ENCODE data around the gene HAAO.
"Not testable (repeated sequence)": the region's sequence is repeated elsewhere in the genome, so short reads cannot be mapped to it uniquely, and the experiment has no call there.

The HAAO gene

DNA sequence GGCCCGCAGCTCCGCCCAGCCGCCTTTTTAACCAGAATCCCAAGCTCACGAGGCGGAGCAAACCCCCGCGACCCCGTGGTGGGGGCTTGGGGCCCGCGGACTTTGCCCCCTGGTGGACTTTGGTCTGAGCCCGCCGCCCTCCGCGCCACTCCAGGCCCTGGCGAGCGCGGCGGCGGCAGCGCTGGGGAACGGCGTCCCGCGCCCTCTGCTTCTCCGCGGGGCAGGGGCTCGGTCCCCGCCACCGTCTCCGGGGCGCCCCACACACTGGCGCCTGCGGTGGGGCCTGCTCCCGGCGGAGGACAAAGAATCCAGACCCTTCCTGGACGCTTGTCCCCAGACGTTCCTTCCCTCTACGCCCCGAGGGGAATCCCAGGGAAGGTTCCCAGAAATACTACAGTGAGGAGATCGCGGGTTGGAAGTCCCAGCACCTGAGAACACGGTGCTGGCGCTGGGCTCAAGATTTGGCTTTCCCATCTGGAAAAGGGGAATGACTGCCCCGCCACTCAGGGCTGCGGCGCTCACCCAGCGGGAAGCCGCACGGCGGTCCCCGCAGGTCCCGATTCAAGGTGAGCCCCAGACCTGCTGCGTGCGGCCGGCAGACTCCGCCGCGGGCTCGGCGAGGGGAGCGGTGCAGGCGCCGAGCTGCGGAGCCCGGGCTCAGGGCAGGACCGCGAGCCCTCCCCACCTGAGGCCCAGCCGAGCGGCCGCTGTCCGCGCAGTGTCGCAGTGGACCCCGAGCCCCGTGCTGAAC, at the start of gene HAAO:
Gene HAAO, minus strand, starts transcription at position 1 of the 751 bp plus-strand sequence. CDS start 47 bp downstream, outside the sequence.
- no peak for DNase-seq

DNA sequence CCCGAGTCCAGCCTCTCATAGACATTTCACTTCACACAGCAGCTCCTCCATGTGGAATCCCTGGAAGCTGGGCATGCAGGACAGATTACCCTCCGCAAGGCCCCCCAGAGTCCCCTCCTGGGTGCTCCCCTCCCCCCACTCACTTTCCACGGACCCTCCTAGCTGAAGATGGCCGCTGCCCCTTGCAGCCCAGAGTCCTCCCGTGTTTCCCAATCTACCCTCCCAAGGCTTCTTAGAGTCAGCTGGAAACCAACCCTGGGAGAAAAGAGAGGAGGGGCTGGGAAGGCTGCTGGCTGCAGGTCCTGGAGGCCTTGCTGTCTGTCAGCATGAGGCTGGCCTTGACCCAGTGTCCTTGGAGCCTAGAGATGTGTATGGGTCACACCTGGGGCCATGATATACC, 49.0 kb upstream of the HAAO start:
- DNase-seq = no peak

DNA sequence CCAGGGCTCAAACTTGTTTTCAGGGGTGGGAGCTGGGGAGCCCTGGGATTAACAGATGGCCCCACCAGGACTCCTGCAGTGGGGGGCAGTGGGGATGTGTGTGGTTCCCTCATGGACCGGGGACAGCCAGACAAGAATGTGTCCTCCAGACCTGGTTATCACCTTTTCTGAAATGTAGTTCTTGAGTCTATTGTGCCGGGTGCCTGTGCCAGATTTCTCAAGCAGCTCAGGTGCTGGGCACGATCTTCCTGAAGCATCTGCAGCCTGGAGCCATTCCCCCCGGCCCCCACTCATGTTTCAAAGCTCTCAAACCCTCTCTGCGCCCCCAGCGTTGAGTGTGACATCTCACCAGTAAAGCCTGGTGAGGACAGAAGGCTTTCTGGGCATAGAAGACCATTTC, 48.4 kb upstream of the HAAO start:
- no peak for DNase-seq

DNA sequence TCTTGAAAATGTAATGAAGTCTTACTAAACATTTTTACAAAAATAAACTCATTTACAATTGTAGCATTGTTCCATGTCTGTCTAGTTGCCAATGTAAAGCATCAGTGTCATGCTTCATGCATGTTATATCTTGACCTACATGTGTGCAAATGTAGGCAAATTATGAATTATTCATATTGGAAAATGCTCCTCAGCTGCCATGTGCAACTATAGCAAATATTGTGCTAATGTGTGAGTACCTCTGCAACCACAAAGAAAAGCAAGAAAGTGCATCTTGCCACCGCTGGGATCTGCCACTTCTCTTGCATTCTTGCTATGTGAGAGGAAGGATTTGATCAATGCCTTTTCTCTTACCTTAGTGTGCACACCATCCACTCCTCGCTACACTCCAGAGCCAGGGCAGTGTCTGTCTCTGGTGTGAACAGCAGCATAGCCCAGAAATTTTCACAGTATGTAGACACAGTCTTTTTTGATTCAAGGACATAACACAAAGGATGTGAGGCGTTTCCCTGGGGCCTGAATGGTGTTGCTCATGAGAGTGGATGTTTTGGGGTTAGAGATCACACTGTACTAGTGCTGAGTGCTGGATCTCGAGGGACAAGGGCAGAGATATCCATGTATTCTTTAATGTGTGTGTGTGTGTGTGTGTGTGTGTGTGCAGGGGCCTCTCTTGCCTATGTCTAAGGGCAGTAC, 47.6 kb upstream of the HAAO start:
- no peak for DNase-seq

DNA sequence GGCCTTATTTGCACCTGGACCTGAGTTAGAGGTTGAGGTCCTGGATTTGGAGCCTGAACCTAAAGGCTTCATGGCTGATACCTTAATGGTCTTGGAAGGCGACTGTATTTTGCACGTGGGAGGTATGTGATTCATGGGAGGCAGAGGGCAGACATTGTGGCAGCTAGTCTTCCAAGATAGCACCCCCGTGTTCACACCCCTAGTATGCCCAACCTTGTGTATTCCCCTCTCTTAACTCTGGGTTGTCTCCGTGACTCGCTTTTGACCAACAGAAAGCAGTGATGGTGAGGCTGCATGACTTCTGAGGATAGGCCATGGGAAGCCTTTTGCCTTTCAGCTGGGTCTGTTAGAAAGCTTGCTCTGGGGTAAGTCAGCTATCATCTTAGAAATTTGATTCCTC, 45.8 kb upstream of the HAAO start:
- no peak for DNase-seq

DNA sequence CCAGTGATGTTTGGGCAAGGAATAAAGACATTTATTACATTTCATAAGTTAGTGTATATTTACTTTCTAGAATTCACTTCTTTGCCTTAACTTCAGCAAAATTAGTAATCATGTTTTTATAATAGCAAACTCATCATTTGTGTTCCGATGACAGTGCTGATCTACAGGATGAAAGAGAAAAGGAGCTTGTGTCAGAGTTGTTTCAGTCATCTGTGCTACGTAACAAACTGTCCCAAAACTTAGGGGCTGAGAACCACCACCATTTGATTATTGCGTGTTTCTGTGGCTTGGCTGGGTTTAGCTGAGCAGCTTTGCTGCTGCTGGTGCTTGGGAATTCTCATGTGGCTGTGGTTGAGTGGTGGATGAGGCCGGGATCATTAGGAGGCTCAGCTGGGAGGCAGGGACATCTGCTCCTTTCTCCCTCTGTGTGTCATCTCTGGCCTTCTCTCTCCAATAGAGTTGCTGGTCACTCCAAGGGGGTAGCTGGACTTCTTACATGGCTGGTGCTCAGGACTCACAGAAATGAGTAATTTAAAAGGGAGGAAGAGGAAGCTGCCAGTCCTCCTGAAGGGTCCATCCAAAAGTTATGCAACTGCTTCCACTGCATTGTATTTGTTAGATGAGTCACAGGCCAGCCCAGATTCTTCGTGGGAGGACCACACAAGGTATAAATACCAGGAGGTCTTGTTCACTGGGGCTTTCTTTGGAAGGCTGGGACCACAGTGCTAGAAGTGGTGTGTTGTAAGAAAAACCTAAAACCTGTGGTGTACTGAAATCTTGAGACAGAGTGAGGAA, 43.4 kb upstream of the HAAO start:
- DNase-seq = no peak

DNA sequence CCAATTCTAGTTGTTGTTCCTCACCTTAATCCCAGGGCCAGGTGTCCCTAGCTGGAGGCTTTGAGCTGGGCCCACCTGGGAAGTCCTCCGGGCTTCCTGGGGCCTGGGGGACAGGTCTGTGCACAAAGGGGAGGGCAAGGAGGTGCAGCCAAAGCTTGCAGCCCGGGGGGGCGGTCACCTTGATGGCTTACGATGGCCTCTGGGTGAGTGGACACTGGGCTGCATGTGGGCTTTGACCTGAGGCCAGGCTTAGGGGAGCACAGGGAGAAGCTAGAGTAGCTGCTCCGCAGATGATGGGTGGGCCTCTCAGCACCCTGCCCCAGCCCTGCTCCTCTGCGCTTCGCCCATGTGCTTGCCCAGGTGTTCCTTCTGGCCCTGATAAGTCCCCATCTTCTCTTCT, 41.8 kb upstream of the HAAO start:
- no peak for DNase-seq

DNA sequence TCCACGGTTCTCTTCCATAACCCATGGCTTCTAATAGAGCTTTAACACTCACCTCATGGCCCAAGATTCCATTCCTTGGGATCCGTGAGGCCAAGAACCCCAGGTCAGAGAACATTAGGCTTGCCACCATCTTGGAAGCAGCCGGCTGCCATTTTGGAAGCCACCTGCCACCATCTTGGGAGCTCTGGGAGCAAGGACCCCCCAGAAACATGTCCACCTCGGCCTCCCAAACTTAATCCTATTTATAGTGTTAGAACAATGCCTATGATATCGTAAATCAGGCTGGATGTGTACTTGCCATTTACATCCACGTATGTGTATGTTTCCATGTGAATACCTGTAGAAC, 39.9 kb upstream of the HAAO start:
- no peak for DNase-seq

DNA sequence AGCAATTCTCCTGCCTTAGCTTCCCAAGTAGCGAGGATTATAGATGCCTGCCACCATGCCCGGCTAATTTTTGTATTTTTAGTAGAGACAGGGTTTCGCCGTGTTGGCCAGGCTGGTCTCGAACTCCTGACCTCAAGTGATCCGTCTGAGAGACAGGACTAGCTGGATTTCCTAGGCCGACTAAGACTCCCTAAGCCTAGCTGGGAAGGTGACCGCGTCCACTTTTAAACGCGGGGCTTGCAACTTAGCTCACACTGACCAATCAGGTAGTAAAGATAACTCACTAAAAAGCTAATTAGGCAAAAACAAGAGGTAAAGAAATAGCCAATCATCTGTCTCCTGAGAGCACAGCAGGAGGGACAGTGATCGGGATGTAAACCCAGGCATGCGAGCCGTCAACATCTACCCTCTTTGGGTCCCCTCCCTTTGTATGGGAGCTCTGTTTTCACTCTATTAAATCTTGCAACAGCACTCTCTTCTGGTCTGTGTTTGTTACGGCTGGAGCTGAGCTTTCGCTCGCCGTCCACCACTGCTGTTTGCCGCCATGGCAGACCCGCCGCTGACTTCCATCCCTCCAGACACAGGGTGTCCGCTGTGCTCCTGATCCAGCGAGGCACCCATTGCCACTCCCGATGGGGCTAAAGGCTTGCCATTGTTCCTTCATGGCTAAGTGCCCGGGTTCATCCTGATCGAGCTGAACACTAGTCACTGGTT, 39.3 kb upstream of the HAAO start:
- not testable (repeated sequence) for DNase-seq

DNA sequence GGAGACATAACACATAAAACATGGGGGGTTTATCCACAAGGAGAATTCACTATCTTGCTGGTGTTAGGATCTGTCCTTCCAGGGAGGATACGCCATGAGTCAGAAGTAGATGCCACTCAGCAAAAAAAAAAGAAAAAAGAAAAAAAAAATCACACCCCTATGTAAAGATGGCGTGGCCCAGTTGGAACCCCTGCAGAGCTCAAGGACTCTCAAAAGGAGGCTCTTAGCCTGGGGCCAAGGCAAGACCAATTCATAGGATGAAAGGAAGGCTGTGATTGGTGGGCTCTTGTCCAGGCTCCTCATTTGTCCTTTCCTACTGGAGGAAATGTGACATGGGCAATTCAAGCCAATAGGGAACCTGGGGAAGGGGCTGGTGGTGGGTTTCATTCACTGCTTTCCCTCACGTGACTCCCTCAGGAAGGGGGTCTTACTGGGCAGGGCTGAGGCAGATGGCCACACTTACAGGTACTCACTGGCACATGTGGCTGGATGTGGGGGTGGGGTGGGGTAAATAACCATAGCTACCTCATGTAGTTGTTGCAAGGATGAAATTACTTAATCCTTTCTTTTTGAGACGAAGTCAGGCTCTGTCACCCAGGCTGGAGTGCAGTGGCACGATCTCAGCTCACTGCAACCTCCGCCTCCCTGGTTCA, 38.7 kb upstream of the HAAO start:
- DNase-seq = no peak

DNA sequence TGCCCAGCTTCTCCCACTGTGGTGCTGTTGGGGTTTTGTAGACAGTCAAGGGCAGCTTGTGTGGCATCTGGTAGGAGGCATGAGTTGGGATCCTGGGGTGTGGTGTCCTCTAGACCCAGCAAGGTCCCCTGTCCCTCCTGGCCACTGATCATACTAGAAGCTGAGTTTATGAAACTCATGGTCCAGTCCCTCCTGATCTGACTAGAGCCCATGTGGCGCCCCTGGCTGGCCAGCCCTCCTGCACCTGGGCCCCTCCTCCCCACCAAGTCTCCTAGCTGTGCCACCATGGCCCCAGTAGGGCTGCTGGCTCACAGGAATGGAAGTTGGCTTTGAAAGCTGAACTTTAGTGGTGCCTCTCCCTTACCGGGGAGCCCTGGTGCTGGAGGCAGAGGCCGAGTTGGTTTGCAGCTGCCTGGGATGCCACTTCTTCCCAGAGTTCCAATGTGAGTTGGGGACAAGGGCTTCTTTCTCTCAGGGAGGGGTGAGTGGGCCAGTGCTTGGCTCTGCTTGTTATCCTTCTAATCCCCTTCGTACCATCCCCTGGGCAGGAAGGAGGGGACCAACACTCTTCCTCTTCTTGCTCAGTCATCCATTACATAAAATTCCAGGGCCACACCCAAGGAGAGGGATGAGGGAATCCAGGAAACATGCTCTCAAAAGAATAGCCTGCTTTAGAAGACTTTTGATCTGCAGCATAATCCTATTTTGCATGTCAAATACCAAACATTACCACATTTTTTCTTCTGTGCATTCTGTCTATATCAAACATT, 37.5 kb upstream of the HAAO start:
- DNase-seq = no peak

DNA sequence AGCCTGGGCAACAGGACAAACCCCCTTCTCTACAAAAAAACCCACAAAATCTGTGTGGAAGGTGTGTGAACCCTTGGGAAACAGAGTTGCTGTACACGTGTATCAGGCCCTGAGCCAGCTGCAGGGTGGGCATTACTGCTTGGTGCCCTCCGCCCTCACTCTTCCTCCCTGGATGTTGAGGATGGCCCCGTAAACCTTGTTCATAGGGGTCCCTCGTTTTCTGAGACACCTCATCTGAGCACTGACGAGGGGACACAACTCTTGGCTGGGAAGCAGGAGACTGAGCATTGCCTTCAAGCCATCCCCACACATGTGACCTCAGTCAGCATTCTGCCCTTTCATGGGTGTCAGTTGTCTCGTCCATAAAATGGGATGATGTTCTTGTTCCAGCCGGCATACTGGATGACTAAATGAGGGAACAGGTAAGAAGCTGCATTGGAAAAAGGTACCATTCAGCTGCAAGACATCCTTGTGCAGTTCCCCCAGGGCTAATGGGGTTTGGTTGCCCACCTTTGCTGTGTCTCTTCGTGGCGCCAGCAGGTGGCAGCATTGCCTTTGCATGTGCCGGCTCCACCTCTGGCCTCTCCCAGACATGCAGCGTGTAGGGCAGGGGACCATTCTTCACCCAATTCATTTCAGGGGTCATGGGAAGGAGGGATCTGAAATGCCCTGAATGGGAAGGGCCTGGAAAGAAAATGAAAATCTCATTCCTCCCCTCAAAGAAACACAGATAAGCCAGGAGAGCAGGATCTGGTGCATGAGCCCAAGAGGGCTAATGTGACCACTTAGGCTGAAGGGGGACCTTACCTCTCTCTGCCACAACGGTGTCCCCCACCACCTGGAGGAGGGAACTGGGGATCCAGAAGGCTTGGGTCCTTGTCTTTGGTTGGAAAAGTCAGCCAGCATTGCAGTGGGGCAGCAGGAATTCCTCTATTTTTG, 36.4 kb upstream of the HAAO start:
- DNase-seq = peak; percentile 61

DNA sequence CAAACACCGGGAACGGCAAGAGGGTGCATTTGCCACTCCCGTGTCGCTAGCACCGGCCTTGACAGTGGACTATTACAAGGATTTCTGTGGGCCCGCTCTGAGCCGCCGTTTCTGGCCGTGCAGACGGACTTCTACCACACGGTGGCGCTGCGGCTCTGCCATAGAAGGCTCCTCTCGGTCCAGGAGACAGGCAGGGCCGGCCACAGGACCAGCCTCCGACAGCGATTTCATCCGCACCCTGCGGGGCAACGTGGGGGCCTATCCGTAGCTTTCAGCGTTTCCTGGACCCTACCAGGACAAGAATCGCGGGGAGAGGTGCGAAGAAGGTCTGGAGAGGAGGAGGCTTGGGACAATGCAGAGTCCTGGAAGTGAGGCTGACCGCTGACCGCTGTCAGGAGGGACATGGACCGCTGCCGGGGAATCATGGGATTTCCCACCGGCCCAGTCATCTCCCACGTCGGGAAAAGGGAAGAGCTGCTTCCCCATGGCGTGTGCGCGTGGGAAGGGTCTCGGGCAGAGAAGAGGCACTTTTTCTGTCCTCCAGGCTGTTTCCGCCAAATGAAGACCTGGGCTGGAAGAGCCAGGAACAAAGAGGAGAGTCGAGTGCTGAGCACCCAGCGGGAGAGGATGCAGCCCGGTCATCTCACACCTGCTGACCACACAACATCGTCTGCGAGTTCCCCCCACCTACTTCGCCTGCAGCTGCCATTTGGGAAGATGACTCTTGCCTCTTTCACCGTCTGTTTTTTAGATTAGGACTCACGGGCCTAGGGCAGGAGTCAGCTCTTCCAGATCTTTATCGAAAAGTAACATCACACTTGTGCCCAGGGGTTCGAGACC, 35.5 kb upstream of the HAAO start:
- peak; percentile 84 for DNase-seq

DNA sequence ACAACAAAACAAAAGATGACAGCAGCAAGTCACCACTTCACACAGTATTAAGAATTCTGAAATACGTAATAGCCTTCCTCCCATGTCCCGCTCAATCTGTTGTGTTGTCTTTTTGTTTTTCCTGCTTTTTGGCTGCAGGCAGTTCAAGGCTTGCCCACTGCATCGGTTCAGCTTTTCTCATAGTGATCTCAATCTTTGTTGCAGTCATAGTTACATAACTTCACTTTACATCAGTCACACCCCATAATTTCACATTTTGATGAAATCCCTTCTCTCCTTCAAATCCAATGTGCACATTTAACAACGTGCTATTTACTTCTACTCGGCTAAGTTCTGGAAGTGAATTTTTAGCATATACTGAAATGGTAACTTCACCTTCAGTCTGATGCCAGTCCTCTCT, 33.8 kb upstream of the HAAO start:
- no peak for DNase-seq

DNA sequence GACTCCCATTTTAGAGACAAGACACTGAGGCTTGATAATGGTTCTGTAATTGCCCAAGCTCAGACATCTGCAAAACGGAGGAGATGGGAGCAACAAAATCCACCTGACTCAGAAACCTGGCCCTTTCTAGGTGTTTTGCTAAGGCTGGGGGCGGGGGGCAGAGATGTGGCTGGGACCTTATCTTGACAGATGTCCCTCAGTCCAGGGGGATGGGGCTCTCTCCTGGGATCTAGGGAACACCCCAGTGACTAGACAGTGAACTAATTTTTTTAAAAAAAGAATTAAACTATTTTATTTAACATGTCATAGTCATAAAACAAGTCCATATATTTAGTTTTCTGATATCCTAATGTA, 32.0 kb upstream of the HAAO start:
- DNase-seq = no peak

DNA sequence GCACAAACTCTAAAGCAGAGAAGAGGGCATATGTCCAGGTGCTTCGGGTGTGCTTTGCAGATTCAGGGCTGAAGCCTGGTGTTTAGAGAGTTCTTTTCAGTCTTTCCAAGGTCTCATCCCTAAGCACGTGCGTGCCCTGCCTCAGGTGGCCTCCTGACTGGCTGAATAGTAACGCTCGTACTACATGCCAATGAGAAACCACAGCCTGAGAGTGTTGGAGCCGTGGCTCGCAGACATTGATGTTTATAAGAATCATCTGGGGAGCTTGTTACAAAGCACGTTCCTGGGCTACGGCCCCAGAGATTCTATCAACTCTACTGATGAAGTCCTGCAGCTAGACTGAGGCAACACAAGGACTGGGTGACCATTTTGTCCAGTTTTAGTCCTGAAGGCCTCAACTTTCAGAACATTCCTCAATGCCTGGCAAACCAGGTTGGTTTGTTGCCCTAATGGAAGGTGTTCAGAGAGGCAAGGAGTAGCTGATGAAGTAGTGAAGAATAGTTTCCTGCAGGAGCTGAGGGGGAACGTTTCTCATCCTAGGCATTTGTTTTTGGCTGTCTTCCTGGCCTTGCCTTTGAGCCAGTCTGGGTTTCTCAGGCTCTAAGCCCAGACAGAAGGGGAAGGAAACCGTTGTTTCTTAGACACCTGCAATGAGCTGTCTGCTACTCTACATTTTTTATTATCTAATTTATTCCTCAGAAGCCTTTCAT, 31.5 kb upstream of the HAAO start:
- DNase-seq = no peak

DNA sequence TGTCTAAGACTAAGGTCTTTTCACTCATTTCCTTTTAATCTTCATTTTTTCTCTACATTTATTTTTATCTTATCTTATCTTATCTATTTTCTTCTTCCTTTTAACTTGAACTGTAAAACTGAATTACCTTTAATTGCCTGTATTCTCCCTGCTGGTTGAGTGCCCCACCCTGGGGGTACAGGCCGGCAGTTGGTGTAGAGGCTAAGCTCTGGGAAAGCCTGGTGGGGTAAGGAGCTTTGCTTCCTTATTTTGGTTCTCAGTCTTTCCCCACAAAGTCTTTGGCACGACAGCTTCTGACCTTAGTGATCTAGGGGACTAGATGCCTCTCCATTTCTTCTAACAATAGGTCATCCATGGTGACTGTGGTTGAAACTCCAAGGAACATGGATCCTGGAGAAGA, 26.8 kb upstream of the HAAO start:
- no peak for DNase-seq

DNA sequence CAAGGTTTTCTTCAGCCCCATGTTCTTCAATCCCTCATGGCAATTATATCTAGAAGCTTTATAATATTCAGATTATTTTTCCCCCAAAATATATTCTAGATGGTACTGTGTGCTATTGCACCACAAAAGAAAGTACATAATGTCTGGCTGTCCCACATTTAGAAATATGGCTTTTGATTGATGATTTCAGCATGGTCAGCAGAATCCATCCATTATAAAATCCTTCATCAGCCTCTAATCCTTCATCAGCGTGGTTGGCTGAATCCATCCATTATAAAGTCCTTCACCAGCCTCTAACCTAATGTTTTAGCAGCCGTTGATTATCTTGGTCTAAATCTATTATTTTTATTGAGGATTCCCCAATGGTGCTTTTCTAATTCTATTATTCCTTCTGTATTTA, 23.3 kb upstream of the HAAO start:
- no peak for DNase-seq

DNA sequence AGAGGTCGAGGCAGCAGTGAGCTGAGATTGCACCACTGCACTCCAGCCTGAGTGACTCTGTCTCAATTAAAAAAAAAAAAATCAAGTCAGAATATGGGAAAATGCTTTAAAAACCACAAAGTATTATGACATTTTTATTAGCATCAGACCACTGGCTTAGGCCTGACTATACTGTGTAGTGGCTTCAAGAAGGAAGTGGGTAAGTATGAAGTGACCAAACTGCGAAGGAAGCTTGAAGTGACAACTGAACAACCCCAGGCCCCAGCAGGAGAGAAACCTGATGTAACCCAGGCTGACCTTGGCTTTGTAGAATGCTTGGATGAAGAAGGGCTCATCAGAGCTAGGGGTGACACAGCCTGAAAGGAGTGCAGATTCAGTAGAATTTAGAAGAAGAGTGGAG, 21.4 kb upstream of the HAAO start:
- DNase-seq = no peak

Data from stimulated activated CD4-positive, alpha-beta T cell treated with anti-CD3 and anti-CD28 coated beads, Interleukin-12 subunit alpha, Interleukin-12 subunit beta, amount 100 ng/mL, for 4 hours (primary cell).